ENCODE measurements around the gene BICC1.

DNA sequence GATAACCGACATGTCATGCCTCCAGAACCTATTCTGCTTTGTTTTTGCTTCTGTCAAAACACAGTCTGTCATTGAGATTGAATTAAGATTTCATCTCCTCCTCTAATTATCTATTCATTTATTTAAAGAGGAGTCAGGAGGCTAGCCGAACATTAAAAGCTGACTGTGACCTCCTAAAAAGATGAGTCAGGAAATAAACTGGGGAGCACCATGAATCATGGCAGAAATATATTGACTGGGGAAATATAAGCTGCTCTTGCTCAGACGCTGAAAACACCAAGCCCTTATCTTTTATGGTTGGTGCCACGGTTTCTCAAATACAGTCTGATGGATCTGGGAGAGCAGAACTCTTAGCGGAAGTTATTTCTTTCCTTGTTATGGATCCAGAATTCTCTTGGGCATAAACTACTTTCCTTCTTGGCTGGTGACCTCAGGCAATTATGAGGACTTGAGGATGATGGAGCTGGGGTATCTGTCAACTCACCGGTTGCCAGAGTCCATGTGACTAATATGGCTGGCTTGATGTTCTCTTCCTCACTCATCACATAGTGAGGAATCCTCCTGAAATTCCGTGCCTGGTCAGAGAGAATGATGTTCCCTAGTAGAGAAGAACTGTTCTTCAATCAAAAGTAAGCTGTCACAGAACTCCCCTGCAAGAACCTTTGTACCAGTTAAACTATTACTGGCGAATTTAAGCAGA lies 356.2 kb downstream of the BICC1 start:
- no peak for TF ChIP-seq EZH2 (IDR thresholded peaks at IDR 0.05; ENCODE audit: borderline replicate concordance, low read depth, low read length, severe bottlenecking)
- TF ChIP-seq, protein P1, sequence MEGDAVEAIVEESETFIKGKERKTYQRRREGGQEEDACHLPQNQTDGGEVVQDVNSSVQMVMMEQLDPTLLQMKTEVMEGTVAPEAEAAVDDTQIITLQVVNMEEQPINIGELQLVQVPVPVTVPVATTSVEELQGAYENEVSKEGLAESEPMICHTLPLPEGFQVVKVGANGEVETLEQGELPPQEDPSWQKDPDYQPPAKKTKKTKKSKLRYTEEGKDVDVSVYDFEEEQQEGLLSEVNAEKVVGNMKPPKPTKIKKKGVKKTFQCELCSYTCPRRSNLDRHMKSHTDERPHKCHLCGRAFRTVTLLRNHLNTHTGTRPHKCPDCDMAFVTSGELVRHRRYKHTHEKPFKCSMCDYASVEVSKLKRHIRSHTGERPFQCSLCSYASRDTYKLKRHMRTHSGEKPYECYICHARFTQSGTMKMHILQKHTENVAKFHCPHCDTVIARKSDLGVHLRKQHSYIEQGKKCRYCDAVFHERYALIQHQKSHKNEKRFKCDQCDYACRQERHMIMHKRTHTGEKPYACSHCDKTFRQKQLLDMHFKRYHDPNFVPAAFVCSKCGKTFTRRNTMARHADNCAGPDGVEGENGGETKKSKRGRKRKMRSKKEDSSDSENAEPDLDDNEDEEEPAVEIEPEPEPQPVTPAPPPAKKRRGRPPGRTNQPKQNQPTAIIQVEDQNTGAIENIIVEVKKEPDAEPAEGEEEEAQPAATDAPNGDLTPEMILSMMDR (IDR thresholded peaks at IDR 0.05; ENCODE audit: extremely low read depth in 1 of 2, insufficient read depth in 1 of 2, low read depth in 1 of 2, low read length in 2 of 2), result no peak
- no peak for TF ChIP-seq POLR2A (IDR thresholded peaks at IDR 0.05; ENCODE audit: low read depth, low read length)
- TF ChIP-seq JUN (IDR thresholded peaks at IDR 0.05; ENCODE audit: borderline replicate concordance, insufficient read depth, insufficient read length, low read depth), result no peak
- no peak for TF ChIP-seq POLR2AphosphoS5 (IDR thresholded peaks at IDR 0.05; ENCODE audit: insufficient read depth, low read depth, low read length)
- TF ChIP-seq, protein P2, sequence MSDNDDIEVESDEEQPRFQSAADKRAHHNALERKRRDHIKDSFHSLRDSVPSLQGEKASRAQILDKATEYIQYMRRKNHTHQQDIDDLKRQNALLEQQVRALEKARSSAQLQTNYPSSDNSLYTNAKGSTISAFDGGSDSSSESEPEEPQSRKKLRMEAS (IDR thresholded peaks at IDR 0.05; ENCODE audit: insufficient read depth, insufficient read length), result no peak
